Tibial nerve (tissue), 4 donors: ENCODE results near the gene IGF1R. TPM values are rescaled to one million over a fixed set of nuclear protein-coding genes. Genes with fewer than 3 reads are reported as not detected.

Experiments used
- DNase-seq, 2 donors: peaks; one replicate each; pipeline ENCODE4 v3.0.0-alpha.2; 2019; ENCODE audit warnings: low spot score in 2 of 2
- H3K27ac ChIP-seq, 4 donors: fragments of 200-600 bp; sonication (generic) in 3 of 4; one replicate each; pipeline ENCODE4 v1.5.1; 2017 to 2019; ENCODE audit warnings: mild to moderate bottlenecking in 1 of 4
- H3K27me3 ChIP-seq, 2 donors: fragments of 200-600 bp; sonication (generic) in 1 of 2; one replicate each; pipeline versions ENCODE4 v1.5.1 to v1.6.0; 2017 to 2019
- H3K36me3 ChIP-seq, 3 donors: fragments of 200-600 bp; sonication (generic); one replicate each; pipeline ENCODE4 v1.5.1; 2018 to 2019
- H3K4me1 ChIP-seq, 4 donors: fragments of 200-600 bp; sonication (generic) in 3 of 4; one replicate each; pipeline ENCODE4 v1.5.1; 2017 to 2019
- H3K4me3 ChIP-seq, 4 donors: fragments of 200-600 bp; sonication (generic) in 3 of 4; one replicate each; pipeline ENCODE4 v1.5.1; 2017 to 2019; ENCODE audit warnings: mild to moderate bottlenecking in 1 of 4, moderate library complexity in 1 of 4
- H3K9me3 ChIP-seq, 4 donors: fragments of 200-600 bp; sonication (generic) in 3 of 4; one replicate each; pipeline ENCODE4 v1.5.1; 2017 to 2019
- EP300 ChIP-seq, 2 donors: sonication (generic); formaldehyde crosslinking; IDR thresholded peaks; one replicate each; pipeline ENCODE4 v1.6.1; 2017; ENCODE audit warnings: antibody characterized with exemption in 2 of 2, mild to moderate bottlenecking in 1 of 2
- POLR2A ChIP-seq, 2 donors: fragments of 450-650 bp; IDR thresholded peaks; one replicate each; pipeline ENCODE4 v1.6.1; 2017; ENCODE audit warnings: antibody characterized with exemption in 2 of 2, mild to moderate bottlenecking in 2 of 2, moderate library complexity in 2 of 2
- WGBS, 2 donors: methylation state at CpG; one replicate each; pipeline ENCODE4 v1.1.5; 2018; 5-methylcytosine and 5-hydroxymethylcytosine counted together
- total RNA-seq, 4 donors: library from RNA; depleted of rRNA; stranded (reverse); fragments of >200 nt; gene quantifications; one replicate each; pipeline ENCODE4 v1.1.0, GENCODE V29; 2016
- TF ChIP-seq, protein P1 (sequence below), 5 experiments: fragments of 200-600 bp in 3 of 5; fragments of 450-650 bp in 2 of 5; sonication (generic) in 3 of 5; IDR thresholded peaks; one replicate each; pipeline ENCODE4 v1.5.1; 2016 to 2019; ENCODE audit warnings: antibody characterized with exemption in 5 of 5, mild to moderate bottlenecking in 3 of 5, moderate library complexity in 2 of 5

IGF1R gene
- total RNA-seq, 4 donors from 2014 or later = 82.5 to 164 (median 111) TPM

DNA sequence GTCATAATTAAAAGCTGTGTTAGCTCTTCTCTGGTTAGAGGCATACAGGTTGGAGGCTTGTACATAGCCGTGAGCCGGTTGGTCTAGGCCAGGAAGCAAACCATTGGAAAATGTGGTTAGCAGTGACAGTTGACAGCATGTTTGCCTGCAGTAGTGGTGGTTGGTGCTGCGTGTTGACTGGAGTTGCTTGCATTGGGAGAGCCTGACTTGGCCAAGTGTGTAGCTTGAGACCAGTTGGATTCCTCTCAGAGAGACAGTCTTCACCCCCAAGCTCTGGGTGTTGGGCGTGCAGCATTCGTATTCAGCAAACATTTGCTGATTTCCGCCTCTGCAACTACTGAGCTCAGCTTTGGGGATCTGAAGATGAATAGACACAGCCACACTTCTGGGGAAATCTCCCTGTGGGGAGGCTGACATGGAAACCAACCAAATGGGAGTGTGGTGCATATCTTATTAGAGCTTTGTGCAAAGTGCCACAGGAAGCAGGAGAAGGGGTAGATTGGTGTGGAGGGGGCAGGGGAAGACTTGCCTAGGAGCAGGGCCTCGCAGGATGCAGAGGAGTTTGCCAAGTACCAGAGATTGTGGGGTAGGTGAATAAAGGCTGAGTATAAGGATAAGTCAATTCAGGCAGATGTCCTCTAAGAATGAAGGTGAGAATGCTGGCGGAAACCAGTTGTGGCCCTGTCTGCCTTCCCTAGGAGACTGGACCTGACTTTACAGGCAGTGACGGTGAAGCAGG lies 83.5 kb downstream of the IGF1R start:
- H3K9me3 ChIP-seq = no peaks in the 10 kb centered on the region
- no peaks in the 10 kb centered on the region for H3K27me3 ChIP-seq
- DNase-seq = no peak
- H3K36me3 ChIP-seq = no peaks in the 10 kb centered on the region
- H3K4me3 ChIP-seq = no peak overlapping the region
- no peak overlapping the region for H3K27ac ChIP-seq
- WGBS, 2 donors = 90 to 92% methylated on average over 9 of the region's 9 CpGs
- peaks cover 0 to 98% (median 39%) of the 10 kb centered on the region in 4 donors for H3K4me1 ChIP-seq
- TF ChIP-seq EP300 (IDR thresholded peaks at IDR 0.05) = no peak
- TF ChIP-seq, protein P1, sequence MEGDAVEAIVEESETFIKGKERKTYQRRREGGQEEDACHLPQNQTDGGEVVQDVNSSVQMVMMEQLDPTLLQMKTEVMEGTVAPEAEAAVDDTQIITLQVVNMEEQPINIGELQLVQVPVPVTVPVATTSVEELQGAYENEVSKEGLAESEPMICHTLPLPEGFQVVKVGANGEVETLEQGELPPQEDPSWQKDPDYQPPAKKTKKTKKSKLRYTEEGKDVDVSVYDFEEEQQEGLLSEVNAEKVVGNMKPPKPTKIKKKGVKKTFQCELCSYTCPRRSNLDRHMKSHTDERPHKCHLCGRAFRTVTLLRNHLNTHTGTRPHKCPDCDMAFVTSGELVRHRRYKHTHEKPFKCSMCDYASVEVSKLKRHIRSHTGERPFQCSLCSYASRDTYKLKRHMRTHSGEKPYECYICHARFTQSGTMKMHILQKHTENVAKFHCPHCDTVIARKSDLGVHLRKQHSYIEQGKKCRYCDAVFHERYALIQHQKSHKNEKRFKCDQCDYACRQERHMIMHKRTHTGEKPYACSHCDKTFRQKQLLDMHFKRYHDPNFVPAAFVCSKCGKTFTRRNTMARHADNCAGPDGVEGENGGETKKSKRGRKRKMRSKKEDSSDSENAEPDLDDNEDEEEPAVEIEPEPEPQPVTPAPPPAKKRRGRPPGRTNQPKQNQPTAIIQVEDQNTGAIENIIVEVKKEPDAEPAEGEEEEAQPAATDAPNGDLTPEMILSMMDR (IDR thresholded peaks at IDR 0.05) = no peak
- no peak for TF ChIP-seq POLR2A (IDR thresholded peaks at IDR 0.05)

DNA sequence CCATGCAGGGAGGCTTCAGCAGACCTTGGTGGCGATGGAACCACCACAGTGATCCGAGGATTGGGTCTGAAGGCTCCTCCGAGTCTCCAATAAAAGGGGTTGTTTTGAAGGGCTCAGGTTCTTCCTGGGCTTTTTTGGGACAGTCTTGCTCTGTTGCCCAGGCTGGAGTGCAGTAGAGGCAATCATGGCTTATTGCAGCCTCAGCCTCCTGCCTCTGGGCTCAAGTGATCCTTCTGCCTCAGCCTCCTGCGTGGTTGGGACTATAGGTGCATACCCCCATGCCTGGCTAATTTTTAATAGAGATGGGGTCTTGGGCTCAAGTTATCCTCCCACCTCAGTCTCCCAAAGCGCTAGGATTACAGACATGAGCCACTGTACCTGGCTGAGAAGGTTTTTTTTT lies 84.8 kb downstream of the IGF1R start:
- Histone ChIP-seq H3K4me1 (peaks cover 0 to 90% (median 33%) of the 10 kb centered on the region in 4 donors), H3K4me3 (no peak overlapping the region), H3K27me3 (no peaks in the 10 kb centered on the region), H3K9me3 (no peaks in the 10 kb centered on the region), H3K27ac (no peak overlapping the region), H3K36me3 (no peaks in the 10 kb centered on the region)
- DNase-seq = no peak
- TF ChIP-seq EP300 (IDR thresholded peaks at IDR 0.05) (no peak), POLR2A (IDR thresholded peaks at IDR 0.05) (no peak)
- TF ChIP-seq, protein P1 (IDR thresholded peaks at IDR 0.05) = no peak
- WGBS, 2 donors = 96 to 99% methylated on average over 5 of the region's 5 CpGs

- Histone ChIP-seq H3K27me3 (no peaks in the 10 kb centered on the region), H3K27ac (no peak overlapping the region), H3K9me3 (no peaks in the 10 kb centered on the region), H3K4me3 (no peak overlapping the region), H3K36me3 (no peaks in the 10 kb centered on the region), H3K4me1 (peaks cover 0 to 80% (median 21%) of the 10 kb centered on the region in 4 donors)
- TF ChIP-seq POLR2A (IDR thresholded peaks at IDR 0.05) (no peak), EP300 (IDR thresholded peaks at IDR 0.05) (no peak)
- TF ChIP-seq, protein P1 (IDR thresholded peaks at IDR 0.05) = no peak
- no peak for DNase-seq
- WGBS, 2 donors = 78 to 80% methylated on average over 8 of the region's 8 CpGs
Measured at GRCh38 chr15:98734466-98735199, 86.3 kb downstream of the IGF1R start.

GRCh38 chr15:98735304-98735703 lies 87.0 kb downstream of the IGF1R start:
- TF ChIP-seq, protein P1 (IDR thresholded peaks at IDR 0.05) = no peak
- TF ChIP-seq POLR2A (IDR thresholded peaks at IDR 0.05) (no peak), EP300 (IDR thresholded peaks at IDR 0.05) (no peak)
- DNase-seq = no peak
- Histone ChIP-seq H3K27ac (no peak overlapping the region), H3K27me3 (no peaks in the 10 kb centered on the region), H3K36me3 (no peaks in the 10 kb centered on the region), H3K4me1 (peaks cover 0 to 78% (median 19%) of the 10 kb centered on the region in 4 donors), H3K4me3 (no peak overlapping the region), H3K9me3 (no peaks in the 10 kb centered on the region)
- WGBS, 2 donors = 100% methylated on average over 4 of the region's 4 CpGs
